CD4-positive, alpha-beta T cell treated with Interferon alpha-2 for 1 hour (primary cell): ENCODE data around the gene COA1.
A peak's percentile ranks its signal among the peaks of the same experiment; 100 is the strongest.
"Not testable (repeated sequence)": the region's sequence is repeated elsewhere in the genome, so short reads cannot be mapped to it uniquely, and the experiment has no call there.

ENCODE experiments used
- DNase-seq, 2 donors: peaks; one replicate each; pipeline ENCODE4 v3.0.0-alpha.2; 2020 to 2022

The COA1 gene

DNA sequence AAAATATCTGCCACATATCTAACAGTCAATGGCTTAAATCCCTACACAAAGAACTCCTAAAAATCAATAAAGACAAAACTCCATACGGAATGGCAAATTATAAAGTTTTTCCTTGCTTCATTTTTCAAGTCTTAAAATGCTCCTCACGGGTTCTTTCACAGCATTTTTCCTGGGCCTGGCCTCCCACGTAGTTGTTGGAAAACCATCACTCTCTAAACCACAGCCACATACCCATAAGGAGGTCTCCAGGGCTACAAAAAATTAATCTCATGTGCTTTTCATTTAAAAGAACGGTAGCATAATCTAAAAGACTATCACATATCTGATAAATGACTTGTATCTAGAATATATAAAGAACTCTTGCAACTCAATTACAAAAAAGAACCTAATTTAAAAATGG, 2.9 kb downstream of the COA1 start:
- no peak for DNase-seq

DNA sequence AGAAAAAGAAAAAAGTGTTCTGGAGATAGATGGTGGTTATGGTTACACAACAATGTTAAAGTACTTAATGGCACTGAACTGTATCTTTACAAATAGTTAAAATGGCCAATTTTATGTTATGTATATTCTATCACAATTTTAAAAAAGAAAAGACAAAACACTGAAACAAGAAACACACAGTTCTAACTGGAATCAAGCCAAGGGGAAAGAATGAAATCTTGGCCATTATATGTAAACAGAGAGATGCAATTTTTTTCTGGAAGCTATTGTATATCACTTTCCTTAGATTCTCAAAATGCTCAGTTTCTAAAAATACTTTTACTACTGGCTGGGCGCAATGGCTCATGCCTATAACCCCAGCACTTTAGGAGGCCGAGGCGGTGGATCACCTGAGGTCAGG, 4.1 kb downstream of the COA1 start:
- no peak for DNase-seq

DNA sequence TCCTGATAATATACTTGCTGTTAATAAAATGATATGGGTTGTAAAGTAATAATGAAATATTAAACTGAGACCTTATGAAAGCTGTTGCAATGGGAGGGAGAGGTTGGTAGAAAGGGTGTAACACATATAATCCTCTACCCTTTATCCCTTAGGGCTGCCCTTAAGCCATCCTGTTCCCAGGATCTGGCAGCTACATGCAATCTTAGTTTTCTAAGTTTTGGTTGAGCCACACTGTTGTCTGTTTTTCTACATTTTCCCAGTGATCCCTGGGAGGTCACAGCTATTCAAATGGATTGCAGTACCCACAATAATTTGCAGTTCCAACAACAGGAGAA, 6.3 kb downstream of the COA1 start:
- DNase-seq: no peak

DNA sequence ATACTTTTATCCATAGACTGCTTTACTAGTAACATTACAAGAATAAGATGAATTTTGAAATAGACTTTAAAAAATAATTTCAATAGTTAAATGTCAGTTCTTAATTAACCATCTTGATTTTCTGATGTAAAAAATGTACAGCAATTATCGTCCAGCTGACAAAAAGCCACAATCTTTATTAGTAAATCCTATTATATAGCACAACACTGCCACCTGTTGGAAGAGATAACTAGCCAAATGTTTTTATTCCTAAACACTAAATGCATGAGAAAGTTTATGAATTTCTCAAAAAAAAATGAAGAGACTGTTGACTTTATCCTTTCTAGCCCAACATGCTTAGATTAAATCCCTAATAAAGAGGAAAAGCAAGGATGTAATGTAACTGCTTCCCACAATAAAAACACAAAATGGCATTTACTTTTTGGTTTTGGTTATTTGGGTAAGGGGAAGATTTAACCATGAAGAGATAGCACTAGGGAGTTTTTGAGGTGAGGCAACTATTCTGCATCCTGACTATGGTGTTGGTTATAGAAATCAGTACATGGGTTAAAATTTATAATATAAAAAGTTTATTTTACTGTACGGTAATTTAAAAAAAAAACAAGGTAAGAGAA, 8.0 kb downstream of the COA1 start:
- DNase-seq: peak in 1 of 2 donors; percentile 77

DNA sequence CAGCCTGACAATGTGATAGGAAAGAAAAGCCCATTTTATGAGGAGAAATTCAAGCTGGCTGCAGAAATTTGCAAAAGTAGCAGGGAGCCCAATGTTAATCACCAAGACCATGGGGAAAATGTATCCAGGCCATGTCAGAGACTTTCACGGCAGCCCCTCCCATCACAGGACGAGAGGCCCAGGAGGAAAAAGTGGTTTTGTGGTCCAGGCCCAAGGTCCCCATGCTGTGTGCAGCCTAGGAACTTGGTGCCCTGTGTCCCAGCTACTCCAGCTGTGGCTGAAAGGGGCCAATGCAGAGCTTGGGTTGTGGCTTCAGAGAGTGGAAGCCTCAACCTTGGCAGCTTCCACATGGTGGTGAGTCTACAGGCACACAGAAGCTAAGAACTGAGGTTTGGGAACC, 12.7 kb downstream of the COA1 start:
- DNase-seq: no peak

DNA sequence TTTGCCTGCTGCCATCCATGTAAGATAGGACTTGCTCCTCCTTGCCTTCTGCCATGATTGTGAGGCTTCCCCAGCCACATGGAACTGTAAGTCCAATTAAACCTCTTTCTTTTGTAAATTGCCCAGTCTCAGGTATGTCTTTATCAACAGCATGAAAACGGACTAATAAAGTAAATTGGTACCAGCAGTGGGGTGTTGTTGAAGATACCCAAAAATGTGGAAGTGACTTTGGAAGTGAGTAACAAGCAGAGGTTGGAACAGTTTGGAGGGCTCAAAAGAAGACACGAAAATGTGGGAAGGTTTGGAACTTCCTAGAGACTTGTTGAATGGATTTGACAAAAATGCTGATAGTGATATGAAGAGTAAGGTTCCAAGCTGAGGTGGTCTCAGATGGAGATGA, 13.4 kb downstream of the COA1 start:
- not testable (repeated sequence) for DNase-seq

DNA sequence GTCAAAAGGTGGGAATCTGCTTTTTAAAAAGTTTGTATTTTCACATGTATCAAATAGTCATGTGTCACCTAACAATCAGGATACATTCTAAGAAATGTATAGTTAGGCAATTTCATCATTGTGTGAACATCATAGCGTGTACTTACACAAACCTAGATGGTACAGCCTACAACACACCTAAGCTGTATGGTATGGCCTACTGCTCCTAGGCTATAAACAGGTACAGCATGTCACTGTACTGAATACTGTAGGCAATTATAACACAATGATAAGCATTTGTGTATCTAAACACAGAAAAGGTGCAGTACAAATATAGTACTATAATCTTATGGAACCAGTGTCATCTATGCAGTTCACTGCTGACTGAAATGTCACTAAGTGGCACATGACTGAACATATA, 17.8 kb downstream of the COA1 start:
- DNase-seq: no peak

DNA sequence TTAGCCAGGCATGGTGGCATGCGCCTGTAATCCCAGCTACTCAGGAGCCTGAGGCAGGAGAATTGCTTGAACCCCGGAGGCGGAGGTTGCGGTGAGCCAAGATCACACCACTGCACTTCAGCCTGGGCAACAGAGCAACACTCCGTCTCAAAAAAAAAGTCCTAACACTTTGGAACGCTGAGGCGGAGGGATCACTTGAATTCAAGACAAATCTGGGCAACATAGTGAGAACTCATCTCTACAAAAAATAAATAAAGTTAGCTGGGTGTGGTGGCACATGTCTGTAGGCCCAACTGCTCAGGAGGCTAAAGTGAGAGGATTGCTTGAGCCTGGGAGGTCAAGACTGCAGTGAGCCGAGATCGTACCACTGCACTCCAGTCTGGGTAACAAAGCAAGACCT, 21.3 kb downstream of the COA1 start:
- DNase-seq: not testable (repeated sequence)

DNA sequence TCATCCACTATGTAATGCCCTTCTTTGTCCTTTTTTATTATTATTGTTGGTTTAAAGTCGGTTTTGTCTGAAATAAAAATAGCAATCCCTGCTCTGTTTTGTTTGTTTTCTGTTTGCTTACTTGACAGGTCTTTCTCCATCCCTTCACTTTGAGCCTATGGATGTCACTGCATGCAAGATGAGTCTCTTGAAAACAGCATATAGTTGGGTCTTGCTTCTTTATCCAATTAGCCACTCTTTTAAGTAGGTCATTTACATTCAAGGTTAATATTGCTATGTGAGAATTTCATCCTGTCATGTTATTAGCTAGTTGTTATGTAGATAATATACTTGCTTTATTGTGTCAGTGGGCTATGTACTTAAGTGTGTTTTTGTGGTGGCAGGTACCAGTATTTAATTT, 25.8 kb downstream of the COA1 start:
- DNase-seq: no peak

DNA sequence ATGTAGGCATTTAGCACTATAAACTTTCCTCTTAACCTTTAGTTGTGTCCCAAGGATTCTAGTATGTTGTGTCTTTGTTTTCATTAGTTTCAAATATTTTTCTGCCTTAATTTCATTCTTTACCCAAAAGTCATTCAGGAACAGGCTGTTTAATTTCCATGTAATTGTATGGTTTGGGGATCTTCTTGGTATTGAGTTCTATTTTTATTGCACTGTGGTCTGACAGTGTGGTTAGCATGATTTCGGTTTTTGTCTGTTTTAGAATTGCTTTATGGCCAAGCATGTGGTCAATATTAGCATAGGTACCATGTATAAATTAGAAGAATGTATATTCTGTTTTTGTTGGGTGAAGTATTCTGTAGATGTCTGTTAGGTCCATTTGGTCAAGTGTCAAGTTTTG, 26.3 kb downstream of the COA1 start:
- DNase-seq: no peak

DNA sequence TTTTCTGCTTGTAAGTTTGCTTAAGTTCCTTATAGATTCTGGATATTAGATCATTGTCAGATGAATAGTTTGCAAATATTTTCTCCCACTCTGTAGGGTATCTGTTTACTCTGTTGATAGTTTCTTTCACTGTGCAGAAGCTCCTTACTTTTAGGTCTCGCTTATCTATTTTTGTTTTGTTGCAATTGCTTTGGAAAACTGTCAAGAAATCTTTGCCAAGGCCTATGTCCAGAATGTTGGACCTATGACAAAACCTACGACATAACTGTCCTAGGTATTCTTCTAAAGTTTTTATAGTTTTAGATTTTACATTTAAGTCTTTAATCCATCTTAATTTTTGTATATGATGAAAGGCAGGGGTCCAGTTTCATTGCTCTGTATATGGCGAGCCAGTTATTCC, 27.4 kb downstream of the COA1 start:
- DNase-seq: no peak

DNA sequence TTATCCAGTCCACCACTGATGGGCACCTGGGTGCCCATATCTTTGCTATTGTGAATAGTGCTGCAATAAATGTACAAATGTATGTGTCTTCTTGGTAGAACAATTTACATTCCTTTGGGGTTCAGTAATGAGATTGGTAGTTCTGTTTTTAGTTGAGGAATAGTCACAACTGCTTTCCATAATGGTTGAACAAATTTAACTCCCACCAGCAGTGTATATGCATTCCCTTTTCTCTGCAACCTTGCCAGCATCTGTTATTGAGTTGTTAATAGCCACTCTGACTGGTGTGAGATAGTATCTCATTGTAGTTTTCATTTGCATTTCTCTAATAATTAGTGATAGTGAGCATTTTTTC, 27.8 kb downstream of the COA1 start:
- DNase-seq: no peak

DNA sequence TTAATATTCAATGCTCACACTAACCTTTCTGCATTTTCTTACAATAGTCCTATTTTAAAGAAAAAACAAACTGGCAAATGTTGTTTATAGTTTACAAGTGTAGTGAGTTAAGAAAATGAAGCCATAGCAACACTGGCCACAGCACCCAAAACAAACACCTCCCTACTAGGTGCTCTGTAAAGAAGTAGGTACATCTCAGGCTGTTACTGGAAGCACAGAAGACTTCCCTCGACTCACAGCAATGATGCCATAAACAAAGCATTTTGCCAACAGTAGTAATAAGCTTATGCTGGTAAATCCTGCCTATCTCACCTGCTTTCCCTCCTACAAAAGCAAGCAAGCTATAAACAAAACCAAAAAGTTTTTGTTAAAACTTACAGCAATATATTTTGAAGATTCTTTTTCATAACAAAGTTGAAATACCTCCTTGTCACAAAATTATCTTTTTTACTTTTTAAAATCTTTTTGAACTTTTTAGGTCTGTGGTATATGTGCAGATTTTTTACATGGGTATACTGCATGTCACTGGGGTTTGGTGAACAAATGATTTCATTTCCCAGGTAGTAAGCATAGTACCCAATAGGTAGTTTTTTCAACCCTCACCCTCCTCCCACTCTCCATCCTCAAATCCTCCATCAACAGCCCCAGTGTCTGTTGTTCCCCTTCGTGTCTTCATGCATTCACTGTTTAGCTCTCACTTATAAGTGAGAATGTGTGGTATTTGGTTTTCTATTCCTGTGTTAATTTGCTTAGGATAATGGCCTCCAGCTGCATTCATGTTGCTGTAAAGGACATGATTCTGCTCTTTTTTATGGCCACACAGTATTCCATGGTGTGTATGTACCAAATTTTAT, 28.4 kb downstream of the COA1 start:
- DNase-seq: peak in 1 of 2 donors; percentile 26

DNA sequence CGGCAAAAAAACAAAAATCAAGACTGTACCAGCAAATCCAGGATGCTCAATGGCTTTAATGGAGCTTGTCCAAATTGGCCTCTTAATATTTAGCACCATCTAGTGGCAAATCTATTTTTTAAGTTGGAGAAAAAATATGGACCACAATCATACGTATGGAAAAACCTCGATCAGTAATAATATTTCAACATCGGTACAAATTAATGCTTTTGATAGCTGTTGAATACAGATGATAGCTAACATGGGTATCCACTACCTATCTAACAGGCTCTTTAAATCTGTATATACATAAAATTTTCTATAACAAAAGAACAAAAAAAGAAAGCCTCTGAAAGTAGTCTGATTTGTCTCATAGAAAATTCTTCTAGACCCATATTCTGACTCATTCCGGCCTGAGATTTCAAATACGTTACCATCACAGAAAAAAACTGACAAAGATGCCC, 29.2 kb downstream of the COA1 start:
- DNase-seq: peak in 1 of 2 donors; percentile 79

DNA sequence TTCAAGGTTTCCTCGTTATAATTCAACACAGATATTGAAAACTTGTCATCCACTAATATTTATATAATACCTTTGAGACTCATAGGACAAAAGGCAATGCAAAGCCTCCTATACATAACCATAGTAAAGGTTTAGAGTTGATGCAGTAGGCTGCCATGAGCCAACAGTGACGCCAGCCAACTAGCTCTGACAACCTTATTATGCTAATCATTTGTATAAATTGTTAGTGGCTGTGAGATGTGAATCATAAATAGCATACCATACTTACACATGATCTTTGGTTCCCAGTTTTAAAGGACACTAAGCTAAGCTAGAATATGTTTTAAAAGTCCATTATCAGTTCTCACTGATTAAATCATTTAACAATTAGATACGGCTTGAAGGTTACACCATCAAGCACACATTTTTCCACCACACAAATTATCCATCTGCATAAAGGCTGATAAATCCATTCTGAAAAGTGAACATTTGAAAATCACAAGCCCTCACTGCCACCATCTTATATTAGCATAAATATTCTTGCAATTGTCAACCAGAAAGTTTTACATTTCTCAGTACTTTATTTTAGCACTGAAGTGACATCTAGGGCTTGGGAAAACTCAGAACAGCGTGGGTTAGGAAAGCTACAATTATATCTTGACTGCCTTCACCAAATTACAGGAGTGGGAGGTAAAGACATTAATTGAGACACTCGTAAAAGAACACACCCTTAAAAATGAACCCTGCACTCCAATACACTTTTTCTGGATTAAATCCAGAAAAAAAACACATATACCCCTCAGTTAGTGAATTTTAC, 30.7 kb downstream of the COA1 start:
- no peak for DNase-seq

DNA sequence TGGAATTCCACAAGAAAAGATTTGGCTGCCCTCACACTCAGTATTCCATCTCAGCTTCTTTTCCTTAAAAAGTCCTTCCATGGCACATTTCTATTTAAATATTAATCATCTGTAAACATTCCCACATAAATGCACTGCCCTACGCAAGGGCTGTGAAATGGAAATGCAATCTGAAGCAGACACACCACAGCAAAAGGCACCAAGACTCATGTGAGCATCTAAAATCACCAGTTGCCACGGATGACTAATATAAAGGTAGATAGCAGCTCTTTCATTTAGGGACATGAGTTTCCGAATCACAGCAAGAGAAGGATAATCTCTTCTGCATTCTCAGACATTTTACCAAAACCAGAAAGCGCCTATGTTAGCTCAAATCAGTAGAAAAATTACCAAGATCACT, 31.6 kb downstream of the COA1 start:
- DNase-seq: no peak

DNA sequence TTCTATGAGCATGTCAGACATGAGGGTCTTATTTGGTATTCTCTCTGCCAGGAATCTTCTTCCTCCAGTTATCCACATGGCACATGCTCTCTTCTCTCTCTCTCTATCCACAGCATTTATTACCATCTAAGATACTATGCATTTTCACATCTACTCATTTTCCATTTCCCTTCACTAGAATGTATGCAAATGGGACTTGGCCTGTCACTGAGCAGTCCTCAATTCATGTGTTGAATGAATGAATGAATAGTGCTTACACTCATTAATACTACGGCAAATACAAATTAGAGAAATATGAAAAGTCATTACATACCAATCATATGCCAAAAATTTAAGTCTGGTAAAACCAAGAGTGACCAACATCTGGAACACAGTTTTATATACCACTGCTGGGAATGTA, 34.0 kb downstream of the COA1 start:
- no peak for DNase-seq

DNA sequence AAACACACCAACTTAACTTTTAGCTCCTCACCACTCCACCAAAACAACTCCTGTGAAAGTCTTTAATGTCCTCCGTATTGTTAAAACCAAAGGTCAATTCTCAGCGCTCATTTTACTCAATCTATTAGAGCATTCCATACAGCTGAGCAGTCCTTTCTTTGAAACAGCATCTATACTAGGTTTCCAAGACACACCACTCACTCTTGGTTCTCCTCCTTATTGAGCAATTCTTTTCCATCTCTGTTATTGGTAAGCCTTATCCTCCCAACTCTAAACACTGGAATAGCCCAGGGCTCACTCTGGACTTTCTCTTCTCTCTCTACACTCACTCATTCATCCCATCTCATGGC, 34.9 kb downstream of the COA1 start:
- no peak for DNase-seq

DNA sequence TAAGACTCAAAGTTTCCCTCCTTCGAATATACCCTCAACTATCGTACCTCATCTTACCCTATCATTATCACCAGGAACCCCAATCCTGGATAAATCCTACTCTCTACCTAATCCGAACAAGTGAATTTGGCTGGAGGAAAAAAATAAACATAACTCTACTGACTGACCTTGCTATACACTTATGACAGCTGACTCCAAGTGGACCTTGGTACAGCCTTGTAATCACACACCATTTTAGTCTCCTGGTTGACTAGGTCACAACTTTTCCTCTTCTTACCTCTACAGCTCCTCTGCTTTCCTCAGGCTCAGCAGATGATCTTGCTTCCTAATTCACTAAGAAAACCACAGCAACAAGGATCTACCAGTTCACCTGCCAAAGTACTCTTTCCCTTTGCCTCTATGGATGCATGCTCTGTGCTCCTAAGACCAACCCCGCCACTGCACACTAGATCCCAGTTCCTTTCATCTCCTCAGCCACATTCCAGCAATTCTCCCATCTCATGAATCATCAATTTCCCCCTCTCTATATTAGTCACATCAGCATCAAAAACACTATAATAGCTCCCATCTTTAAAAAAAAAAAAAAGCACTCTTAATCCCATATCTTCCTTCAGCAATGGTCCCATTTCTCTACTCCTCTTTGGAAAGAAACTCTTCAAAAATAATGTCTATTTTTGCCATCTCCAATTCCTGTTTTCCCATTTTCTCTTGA, 35.5 kb downstream of the COA1 start:
- DNase-seq: no peak

DNA sequence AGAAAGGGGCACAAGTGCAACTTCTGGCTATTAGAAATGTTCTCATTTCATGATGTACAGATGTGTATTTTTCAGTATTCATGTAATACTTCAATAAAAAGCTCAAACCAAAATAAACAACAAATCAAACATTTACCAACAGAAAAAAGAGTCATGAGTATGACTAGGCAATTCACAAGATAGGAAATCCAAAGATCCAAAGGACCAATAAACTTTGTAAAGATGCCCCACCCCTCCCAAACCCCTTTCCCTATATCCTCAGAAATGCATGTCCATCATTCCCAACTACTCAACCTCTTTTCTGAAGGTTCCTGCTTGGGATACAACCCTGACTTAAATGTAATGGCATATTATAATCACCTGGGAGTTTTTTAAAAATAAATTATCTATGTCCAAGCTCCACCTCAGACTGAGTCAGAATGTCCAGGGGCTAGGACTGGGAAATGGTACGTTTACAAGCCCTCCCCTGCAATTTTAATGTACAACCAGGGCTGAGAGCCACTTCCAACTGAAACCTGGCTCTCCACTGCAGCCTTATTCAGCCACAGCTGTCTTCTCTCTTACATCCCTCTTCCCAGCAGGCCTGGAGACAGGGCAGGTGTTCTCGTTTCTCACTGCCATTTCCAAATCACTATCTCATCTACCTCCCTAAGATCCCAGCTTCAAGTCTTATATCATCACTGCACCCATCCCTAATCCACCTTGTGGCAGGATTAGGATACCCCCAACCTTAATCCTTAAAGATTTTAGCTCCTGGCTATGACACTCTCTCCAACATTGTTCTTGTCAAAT, 36.5 kb downstream of the COA1 start:
- no peak for DNase-seq

DNA sequence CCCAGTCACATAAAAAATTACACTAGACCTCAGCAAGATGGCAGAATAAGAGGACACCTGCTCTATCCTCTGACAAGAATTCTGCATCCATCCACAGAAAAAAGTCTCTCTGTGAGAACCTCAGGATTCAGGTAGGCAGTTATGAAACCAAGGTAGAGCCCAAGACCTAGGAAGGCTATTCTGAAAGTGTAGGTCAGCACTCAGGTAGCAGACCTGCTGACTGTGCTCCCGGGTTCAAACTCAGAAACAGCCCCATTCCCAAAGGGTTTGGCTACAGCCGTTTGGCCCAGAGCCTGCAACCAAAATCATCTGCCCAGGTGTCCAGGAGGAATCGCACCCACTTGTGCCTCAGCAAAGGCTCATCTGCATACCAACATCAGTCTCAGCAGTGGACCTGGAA, 37.7 kb downstream of the COA1 start:
- no peak for DNase-seq

DNA sequence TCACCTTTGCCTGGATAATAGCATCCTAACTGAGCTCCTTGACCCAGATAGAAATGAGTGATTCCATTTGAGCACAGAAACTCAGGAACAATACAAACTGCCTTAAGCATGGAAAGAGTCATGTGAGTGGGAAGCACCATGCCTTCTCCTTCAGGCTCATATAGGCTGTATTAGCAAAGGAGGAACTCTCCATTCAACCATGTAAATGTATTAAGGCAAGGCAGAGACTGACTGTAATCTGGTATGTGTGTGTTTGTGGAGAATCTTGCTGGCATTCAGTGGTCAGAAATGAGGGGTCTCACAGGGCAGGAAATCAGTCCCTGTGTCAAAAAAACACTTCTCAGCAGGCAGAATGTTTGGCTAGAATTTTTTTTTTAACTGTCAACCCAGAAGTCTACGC, 40.2 kb downstream of the COA1 start:
- no peak for DNase-seq

DNA sequence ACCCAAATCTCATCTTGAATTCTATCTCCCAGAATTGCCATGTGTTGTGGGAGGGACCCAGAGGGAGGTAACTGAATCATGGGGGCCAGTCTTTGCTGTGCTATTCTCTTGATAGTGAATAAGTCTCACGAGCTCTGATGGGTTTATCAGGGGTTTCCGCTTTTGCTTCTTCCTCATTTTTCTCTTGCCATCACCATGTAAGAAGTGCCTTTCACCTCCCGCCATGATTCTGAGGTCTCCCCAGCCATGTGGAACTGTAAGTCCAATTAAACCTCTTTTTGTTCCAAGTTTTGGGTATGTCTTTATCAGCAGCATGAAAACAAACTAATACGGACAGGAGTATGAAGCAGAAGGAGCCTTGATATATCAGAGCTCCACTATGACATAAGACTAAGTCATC, 41.5 kb downstream of the COA1 start:
- not testable (repeated sequence) for DNase-seq
